DMS 273 (cell line): ENCODE data around the gene ZFR.
A peak's percentile ranks its signal among the peaks of the same experiment; 100 is the strongest.

ENCODE experiments used
- DNase-seq: peaks from one replicate; lab custom pipeline; 2025; ENCODE audit not compliant: unreplicated experiment; lab: John Stamatoyannopoulos, UW

The ZFR gene

DNA sequence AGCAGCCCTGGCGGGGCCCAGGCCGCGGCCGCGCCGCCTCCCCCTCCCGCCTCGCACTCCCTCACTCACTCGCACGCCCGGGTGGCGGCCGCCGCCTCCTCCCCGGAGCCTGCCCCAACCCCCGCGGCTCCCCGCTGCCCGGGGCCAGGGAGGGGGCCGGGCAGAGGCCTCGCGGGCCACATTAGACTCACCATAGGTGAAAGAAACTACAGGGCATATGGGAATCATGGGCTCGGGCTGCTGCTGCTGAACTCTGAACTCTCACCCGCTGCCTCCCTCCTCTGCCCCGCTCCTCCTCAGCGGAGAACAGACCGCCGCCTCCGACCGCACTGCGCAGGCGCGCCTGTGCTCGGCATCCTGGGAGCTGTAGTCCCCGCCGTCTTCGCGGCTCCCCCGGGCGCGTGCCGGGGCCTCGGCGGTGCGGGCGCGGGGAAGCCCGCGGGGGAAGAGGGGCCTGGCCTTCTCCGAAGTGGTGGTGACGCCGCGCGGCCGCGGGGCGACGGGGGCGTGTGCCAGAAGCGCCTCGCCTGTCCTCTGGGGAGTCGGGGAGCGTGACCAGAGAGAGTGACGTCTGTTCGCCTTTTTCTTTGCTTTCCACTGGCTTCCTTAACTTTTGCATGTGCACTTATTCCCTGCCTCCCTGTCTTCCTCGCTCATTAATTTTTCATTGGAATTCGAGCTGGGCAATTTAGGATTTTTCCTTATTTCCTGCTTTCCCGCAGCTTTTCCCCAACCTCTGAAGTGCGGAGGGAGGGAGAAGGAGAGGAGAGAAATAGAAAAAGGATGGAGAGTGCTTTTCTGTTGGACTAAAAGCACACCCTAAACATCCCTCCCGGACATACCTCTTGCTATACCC is at the start of gene ZFR:
ZFR (minus strand) TSS at position 310 of the 856 bp plus-strand sequence; CDS start at position 228, 82 bp downstream.
- DNase-seq = peak; percentile 96

- DNase-seq = no peak
Observed at GRCh38 chr5:32490972-32491557, 46.5 kb upstream of the ZFR start.

GRCh38 chr5:32489791-32490562 is 45.4 kb upstream of the ZFR start:
- DNase-seq = peak; percentile 98

GRCh38 chr5:32487424-32487823 is 42.9 kb upstream of the ZFR start:
- no peak for DNase-seq

GRCh38 chr5:32487008-32487407 is 42.5 kb upstream of the ZFR start:
- no peak for DNase-seq

DNA sequence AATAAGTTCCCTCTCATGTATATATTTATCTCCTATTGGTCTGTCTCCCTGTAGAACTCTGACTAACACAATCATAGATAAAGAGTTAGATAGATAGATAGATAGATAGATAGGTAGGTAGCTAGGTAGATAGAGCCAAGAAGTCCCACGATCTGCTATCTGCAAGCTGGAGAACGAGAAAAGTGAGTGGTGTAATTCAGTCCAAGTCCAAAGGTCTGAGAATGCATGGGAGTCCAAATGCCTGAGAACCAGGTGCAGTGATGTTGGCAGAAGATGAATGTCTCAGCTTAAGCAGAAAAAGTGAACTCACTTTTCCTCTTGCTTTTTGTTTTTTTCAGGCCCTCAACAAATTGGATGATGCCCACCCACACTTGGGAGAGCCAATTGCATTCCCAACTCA is 37.7 kb upstream of the ZFR start:
- no peak for DNase-seq

DNA sequence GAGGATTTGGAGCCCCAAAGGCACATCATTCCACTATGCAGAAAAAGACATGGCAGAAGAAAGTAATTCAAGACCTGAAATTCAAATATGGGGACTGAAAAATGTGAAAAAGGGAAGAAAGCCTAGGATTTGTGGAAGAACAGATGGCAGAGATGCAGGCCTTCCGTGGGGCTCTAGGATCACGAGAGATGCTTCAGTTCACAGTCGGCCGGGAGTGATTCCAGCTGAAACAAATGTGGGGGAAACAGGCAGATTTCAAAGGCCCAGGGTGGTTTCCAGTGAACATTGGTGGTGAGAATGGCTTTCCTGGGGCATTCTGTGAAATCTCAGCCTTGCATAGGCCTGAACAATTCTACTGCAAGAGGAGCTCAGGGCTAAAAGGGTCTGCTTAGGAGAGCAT is 34.6 kb upstream of the ZFR start:
- no peak for DNase-seq

GRCh38 chr5:32476891-32477290 is 32.4 kb upstream of the ZFR start:
- DNase-seq = no peak

DNA sequence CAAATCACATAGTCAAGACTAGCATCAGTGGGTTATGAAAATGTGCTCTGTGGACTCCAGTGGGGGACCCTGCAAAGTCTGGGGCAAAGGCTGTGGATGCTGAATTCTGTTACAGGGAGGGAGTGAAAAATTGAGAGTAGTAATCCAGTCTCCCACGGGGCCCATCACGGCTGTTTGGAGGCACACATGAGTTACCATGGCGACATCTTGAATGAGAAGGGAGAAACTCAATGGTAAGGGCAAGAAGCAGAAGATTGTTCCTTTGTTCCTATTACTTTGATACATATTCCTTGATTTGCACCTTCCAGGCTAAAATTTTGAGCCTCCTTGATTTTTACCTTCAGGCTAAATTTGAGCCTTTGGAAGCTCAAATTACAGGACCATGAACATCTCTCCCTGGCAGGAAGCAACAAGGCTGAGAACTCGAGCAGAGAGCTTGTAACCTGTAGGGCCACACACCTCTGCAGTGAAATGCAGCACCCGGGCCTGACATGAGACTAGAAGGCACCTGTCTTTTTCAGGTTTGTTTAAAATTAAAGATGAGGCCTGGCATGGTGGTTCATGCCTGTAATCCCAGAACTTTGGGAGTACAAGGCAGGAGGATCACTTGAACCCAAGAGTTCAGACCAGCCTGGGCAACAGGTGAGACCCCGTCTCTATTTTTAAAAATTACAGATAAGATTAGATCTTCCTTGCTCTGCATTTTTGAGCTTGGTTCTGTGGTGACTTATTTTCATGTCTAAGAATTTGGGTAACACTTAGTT is 31.0 kb upstream of the ZFR start:
- peak; percentile 51 for DNase-seq

DNA sequence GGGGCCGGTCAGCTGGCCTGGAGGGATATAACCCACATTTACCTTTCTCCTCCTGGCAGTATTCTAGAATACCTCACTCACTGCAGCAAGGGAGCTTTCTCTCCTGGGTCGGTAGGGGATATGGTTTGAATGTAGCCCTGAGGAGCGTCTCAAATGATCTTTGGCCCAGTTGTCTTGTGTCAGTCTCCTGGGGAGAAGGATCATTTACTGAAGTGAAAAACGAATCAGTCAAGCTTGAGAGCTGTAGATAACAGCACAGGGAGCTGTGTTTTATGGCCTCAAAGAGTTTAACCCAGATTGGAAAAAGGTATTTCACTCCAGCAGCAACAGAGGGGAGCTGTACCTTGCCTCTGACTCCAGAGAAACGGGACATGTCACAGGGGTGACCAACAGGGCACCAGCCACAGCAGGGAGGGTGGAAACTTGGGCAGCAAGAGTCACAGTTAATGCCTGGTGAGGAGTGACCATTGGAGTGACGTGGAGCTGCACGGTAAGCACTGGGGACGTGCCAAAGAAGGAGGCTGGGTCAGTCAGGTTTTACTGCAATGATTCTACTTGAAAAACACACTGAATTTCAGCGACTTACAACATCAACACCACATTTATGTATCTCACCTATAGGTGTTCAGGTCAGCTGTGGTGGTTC is 29.8 kb upstream of the ZFR start:
- no peak for DNase-seq

DNA sequence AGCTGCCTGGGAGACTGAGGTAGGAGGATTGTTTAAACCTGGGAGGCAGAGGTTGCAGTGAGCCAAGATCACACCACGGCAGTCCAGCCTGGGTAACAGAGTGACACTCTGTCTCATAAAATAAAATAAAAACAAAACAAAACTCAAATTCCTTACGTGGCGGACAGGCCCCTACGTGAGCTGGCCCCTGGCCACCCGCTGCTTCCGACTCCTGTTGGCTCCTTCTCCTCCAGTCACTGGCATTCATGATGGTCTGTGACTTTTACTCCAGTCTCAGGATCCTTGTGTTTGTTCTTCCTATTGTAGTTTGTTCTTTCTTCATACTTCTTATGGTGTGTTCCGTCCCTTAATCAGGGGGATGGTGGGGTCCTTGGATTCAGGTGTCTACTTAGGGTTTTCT is 28.5 kb upstream of the ZFR start:
- DNase-seq = no peak

DNA sequence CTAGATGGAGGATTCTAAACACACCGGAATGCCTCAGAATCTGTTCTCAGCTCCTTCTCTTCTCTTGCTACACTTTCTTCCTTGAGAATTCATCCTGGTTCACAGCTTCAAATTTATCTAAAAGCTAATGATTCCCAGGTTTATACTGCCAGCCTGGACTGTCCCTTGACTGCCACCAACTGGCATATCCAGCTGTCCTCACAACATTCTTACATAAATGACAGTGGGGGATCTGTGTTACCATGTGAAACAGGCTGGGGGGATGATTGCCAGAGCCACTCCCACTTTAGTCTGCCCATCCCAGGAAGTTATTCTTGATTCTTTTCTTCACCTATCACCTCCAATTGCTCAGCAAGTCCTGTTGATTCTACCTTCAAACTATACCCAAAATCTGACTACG is 27.2 kb upstream of the ZFR start:
- DNase-seq = peak; percentile 40

- DNase-seq = peak; percentile 7
Observed at GRCh38 chr5:32465076-32465475, 20.5 kb upstream of the ZFR start.

GRCh38 chr5:32462618-32463017 is 18.1 kb upstream of the ZFR start:
- no peak for DNase-seq

DNA sequence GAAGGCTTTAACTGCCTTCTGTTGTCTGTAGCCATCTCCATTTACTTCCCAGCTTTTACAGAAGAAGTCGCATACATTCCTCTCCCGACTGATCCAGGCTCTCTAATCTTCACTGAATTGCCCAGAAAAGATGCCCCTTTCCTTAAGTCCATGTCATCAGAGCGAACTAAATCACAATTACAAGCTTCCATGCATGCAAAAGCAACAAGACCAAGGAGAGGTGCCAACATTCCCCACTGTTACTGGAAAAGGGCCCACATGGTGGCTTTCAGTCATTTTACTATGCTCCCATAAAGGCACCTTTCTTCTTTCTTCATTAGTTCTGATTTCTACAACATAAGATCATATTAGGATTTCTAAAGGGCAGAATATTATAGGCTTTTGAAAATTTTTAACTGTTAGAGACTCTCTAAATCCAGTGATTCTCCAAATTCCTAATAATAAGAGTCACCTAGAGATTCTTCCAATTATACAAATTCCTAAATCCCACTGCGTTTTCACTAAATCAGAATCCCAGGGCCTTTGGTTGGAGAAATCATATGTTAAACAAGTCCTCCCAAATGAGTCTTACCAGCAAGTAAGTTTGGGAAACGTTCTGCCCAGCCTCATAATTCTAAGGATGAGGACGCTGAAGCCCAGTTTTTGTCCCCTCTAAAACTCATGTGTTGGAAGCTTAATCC is 17.0 kb upstream of the ZFR start:
- DNase-seq = no peak

- no peak for DNase-seq
Observed at GRCh38 chr5:32460702-32461101, 16.2 kb upstream of the ZFR start.

DNA sequence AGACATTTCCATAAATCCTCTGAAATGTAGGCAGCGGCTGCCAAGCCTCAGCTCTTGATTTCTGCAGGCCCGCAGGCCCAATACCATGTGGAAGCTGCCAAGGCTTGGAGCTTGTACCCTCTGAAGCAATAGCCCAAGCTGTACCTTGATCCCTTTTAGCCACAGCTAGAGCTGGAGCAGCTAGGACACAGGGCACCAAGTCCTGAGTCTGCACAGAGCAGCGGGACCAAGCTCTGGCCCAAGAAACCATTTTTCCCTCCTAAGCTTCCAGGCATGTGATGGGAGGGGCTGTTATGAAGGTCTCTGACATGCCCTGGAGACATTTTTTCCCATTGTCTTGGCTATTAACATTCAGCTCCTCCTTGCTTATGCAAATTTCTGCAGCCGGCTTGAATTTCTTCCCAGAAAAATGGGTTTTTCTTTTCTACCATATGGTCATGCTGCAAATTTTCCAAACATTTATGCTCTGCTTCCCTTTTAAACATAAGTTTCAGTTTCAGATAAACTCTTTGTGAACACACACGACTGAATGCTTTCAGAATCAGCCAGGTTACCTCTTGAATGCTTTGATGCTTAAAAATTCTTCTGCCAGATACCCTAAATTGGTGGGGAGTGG is 14.4 kb upstream of the ZFR start:
- DNase-seq = no peak

DNA sequence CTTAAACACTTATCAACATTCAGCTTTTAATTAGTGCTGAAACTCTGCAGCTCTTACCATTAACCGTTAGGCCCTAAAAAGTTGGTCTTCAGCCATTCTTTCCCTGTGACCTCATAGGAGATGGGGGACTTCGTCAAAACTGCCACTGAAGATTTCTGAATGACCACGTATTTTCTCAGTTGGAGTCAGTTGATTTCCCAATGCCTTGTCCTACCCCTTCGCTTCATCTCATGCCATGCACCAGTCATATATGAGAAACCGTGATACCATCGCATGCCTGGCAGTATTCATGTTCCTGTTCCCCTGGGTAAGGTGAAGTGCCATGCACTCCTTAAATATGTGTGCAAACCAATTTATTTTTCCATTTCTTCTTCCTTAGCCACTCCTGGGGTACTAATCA is 10.8 kb upstream of the ZFR start:
- no peak for DNase-seq

GRCh38 chr5:32454821-32455220 is 10.3 kb upstream of the ZFR start:
- DNase-seq = no peak

GRCh38 chr5:32453916-32454315 is 9.4 kb upstream of the ZFR start:
- DNase-seq = no peak
